AG20443 (cell line): ENCODE data around the gene MECP2.

Experiments used
- DNase-seq: peaks from one replicate; pipeline ENCODE4 v3.0.0; 2012; ENCODE audit warnings: low spot score, mixed read lengths

The MECP2 gene

GRCh38 chrX:154115750-154116149 lies 18.2 kb upstream of the MECP2 start:
- DNase-seq, result no peak

GRCh38 chrX:154115071-154115470 lies 17.6 kb upstream of the MECP2 start:
- no peak for DNase-seq

GRCh38 chrX:154114652-154115051 lies 17.1 kb upstream of the MECP2 start:
- DNase-seq, result no peak

- no peak for DNase-seq
These were observed 16.2 kb upstream of the MECP2 start for GRCh38 chrX:154113729-154114128.

GRCh38 chrX:154098551-154098950 lies 1.0 kb upstream of the MECP2 start:
- DNase-seq, result no peak

- peak; percentile 92 for DNase-seq
These were observed 421 bp downstream of the MECP2 start for GRCh38 chrX:154097003-154097588.

- DNase-seq, result peak; percentile 44
These were observed 1.1 kb downstream of the MECP2 start for GRCh38 chrX:154096140-154097002.

- DNase-seq, result no peak
These were observed 2.7 kb downstream of the MECP2 start for GRCh38 chrX:154094833-154095232.

- DNase-seq, result no peak
These were observed 3.6 kb downstream of the MECP2 start for GRCh38 chrX:154093965-154094364.

- no peak for DNase-seq
These were observed 5.1 kb downstream of the MECP2 start for GRCh38 chrX:154092371-154092770.

- no peak for DNase-seq
These were observed 5.8 kb downstream of the MECP2 start for GRCh38 chrX:154091678-154092077.

GRCh38 chrX:154090731-154091130 lies 6.8 kb downstream of the MECP2 start:
- no peak for DNase-seq

- DNase-seq, result no peak
These were observed 12.8 kb downstream of the MECP2 start for GRCh38 chrX:154084449-154085300.

GRCh38 chrX:154083126-154083517 lies 14.4 kb downstream of the MECP2 start:
- DNase-seq, result no peak

- DNase-seq, result peak; percentile 48
These were observed 15.0 kb downstream of the MECP2 start for GRCh38 chrX:154082396-154083125.

- DNase-seq, result no peak
These were observed 20.4 kb downstream of the MECP2 start for GRCh38 chrX:154077101-154077500.

- DNase-seq, result peak; percentile 49
These were observed 23.3 kb downstream of the MECP2 start for GRCh38 chrX:154074199-154074598.

- no peak for DNase-seq
These were observed 25.3 kb downstream of the MECP2 start for GRCh38 chrX:154072192-154072591.

- no peak for DNase-seq
These were observed 29.0 kb downstream of the MECP2 start for GRCh38 chrX:154068560-154068959.

- DNase-seq, result no peak
These were observed 32.7 kb downstream of the MECP2 start for GRCh38 chrX:154064637-154065435.

GRCh38 chrX:154063234-154063633 lies 34.3 kb downstream of the MECP2 start:
- DNase-seq, result no peak
